IMR-90 (cell line): ENCODE data around the gene VWA8. TPM values are rescaled to one million over a fixed set of nuclear protein-coding genes. Genes with fewer than 3 reads are reported as not detected.
"Not testable (repeated sequence)": the region's sequence is repeated elsewhere in the genome, so short reads cannot be mapped to it uniquely, and the experiment has no call there.

ENCODE experiments used
- ATAC-seq: fragments of 200-7000 bp; cut with Tn5 transposase; 2 replicates; pipeline ENCODE4 v1.9.1; 2020; ENCODE audit warnings: low read depth, mild to moderate bottlenecking, moderate library complexity
- BruUV-seq: library from RNA; stranded (reverse); fragments of 400-500 nt; replicated peaks from 2 replicates; lab custom pipeline; 2021; lab: Mats Ljungman, UMichigan
- CTCF ChIA-PET: fragments of 300-600 bp; formaldehyde crosslinking; extraction: SDS; loops from one replicate; lab custom pipeline; 2021; ENCODE audit warnings: antibody characterized with exemption; lab: Yijun Ruan, JAX
- POLR2A ChIA-PET: fragments of 300-600 bp; sonication (Branson Sonifier 250); formaldehyde crosslinking; loops from one replicate; lab custom pipeline; 2022; ENCODE audit warnings: antibody characterized with exemption; ENCODE audit not compliant: unreplicated experiment; lab: Charles Lee
- DNase-seq: peaks from one replicate; pipeline ENCODE4 v3.0.0; 2013
- H2AFZ ChIP-seq: replicated peaks from 2 replicates; pipeline ENCODE3; 2013; ENCODE audit warnings: low read length, mild to moderate bottlenecking; ENCODE audit not compliant: poor library complexity
- H2AK5ac ChIP-seq: 2 replicates; pipeline ENCODE4 v1.6.1; 2013; ENCODE audit warnings: low read depth, low read length, inconsistent platforms
- H2AK9ac ChIP-seq: replicated peaks from 2 replicates; pipeline ENCODE3; 2013; ENCODE audit warnings: mild to moderate bottlenecking, low read depth, low read length, moderate library complexity; ENCODE audit not compliant: poor library complexity
- H2BK120ac ChIP-seq: 2 replicates; pipeline ENCODE4 v1.6.1; 2013; ENCODE audit warnings: low read depth, low read length, inconsistent platforms
- H2BK15ac ChIP-seq: 3 replicates; pipeline ENCODE4 v1.6.1; 2013; ENCODE audit warnings: low read depth, low read length, inconsistent platforms
- H2BK20ac ChIP-seq: 2 replicates; pipeline ENCODE4 v1.6.1; 2013; ENCODE audit warnings: low read depth, mild to moderate bottlenecking, inconsistent platforms, low read length, moderate library complexity
- H2BK5ac ChIP-seq: 2 replicates; pipeline ENCODE4 v1.6.1; 2013; ENCODE audit warnings: mild to moderate bottlenecking, low read depth, low read length, inconsistent platforms; ENCODE audit not compliant: poor library complexity, severe bottlenecking
- H3K14ac ChIP-seq: replicated peaks from 2 replicates; pipeline ENCODE4 v1.6.1; 2013; ENCODE audit warnings: low read depth, low read length, inconsistent platforms
- H3K18ac ChIP-seq: 2 replicates; pipeline ENCODE4 v1.6.1; 2013; ENCODE audit warnings: low read depth, low read length, control low read depth
- H3K23ac ChIP-seq: 2 replicates; pipeline ENCODE4 v1.6.1; 2013; ENCODE audit warnings: low read depth, low read length, inconsistent platforms
- H3K27ac ChIP-seq: 2 replicates; pipeline ENCODE4 v1.5.1; 2013; ENCODE audit warnings: mild to moderate bottlenecking, control low read depth, low read length; ENCODE audit not compliant: insufficient read depth
- H3K27me3 ChIP-seq: 2 replicates; pipeline ENCODE4 v1.6.1; 2013; ENCODE audit warnings: low read length; ENCODE audit not compliant: control insufficient read depth, insufficient read depth
- H3K36me3 ChIP-seq: 2 replicates; pipeline ENCODE4 v1.6.1; 2013; ENCODE audit warnings: low read length, mixed read lengths; ENCODE audit not compliant: control insufficient read depth, insufficient read depth
- H3K4ac ChIP-seq: 2 replicates; pipeline ENCODE4 v1.6.1; 2013; ENCODE audit warnings: low read depth, low read length, inconsistent platforms
- H3K4me1 ChIP-seq: 2 replicates; pipeline ENCODE4 v1.6.1; 2013; ENCODE audit warnings: low read length, mixed read lengths; ENCODE audit not compliant: control insufficient read depth, insufficient read depth
- H3K4me2 ChIP-seq: 2 replicates; pipeline ENCODE4 v1.6.1; 2013; ENCODE audit warnings: low read depth, mild to moderate bottlenecking, control low read depth, low read length, moderate library complexity
- H3K4me3 ChIP-seq: 2 replicates; pipeline ENCODE4 v1.5.1; 2013; ENCODE audit warnings: low read depth, mild to moderate bottlenecking, control low read depth, low read length, moderate library complexity; ENCODE audit not compliant: insufficient read depth
- H3K56ac ChIP-seq: 2 replicates; pipeline ENCODE4 v1.6.1; 2013; ENCODE audit warnings: low read length, inconsistent platforms; ENCODE audit not compliant: insufficient read depth; ENCODE audit errors: extremely low read depth
- H3K79me1 ChIP-seq, 2 experiments: 2 replicates each; pipeline ENCODE4 v1.6.1; 2013; ENCODE audit warnings: low read length in 2 of 2, inconsistent platforms in 1 of 2, low read depth in 1 of 2
- H3K9ac ChIP-seq: 2 replicates; pipeline ENCODE4 v1.6.1; 2013; ENCODE audit warnings: low read depth, low read length, control low read depth
- H3K9me1 ChIP-seq: 2 replicates; pipeline ENCODE4 v1.6.1; 2013; ENCODE audit warnings: low read length, inconsistent platforms; ENCODE audit not compliant: insufficient read depth
- H3K9me3 ChIP-seq: 2 replicates; pipeline ENCODE4 v1.6.1; 2013; ENCODE audit warnings: low read length; ENCODE audit not compliant: control insufficient read depth, insufficient read depth
- H4K20me1 ChIP-seq: 2 replicates; pipeline ENCODE4 v1.6.1; 2013; ENCODE audit warnings: low read length, inconsistent platforms; ENCODE audit not compliant: insufficient read depth
- H4K5ac ChIP-seq: 2 replicates; pipeline ENCODE4 v1.6.1; 2013; ENCODE audit warnings: mild to moderate bottlenecking, low read depth, low read length, control low read depth
- H4K8ac ChIP-seq, 2 experiments: 2 replicates each; pipeline ENCODE4 v1.6.1; 2013; ENCODE audit warnings: low read depth in 2 of 2, low read length in 2 of 2, control low read depth in 1 of 2, inconsistent platforms in 1 of 2
- H4K91ac ChIP-seq: 2 replicates; pipeline ENCODE4 v1.6.1; 2013; ENCODE audit warnings: low read depth, low read length, inconsistent platforms; ENCODE audit not compliant: insufficient read depth
- BHLHE40 ChIP-seq: fragments of 150-350 bp; IDR thresholded peaks from 2 replicates; pipeline ENCODE4 v1.6.1; 2016; ENCODE audit warnings: mild to moderate bottlenecking, low read depth, low read length
- CEBPB ChIP-seq: IDR thresholded peaks from 2 replicates; pipeline ENCODE4 v1.6.1; 2012; ENCODE audit warnings: low read depth, low read length, improper control_type of control experiment
- MXI1 ChIP-seq: IDR thresholded peaks from 2 replicates; pipeline ENCODE4 v1.6.1; 2012; ENCODE audit warnings: low read depth, mild to moderate bottlenecking, low read length, moderate library complexity, borderline replicate concordance
- RCOR1 ChIP-seq: IDR thresholded peaks from 2 replicates; pipeline ENCODE4 v1.6.1; 2012; ENCODE audit warnings: mild to moderate bottlenecking, low read length, improper control_type of control experiment; ENCODE audit not compliant: insufficient replicate concordance
- WGBS, 2 experiments: methylation state at CpG; one replicate each; pipeline versions ENCODE4 v1.1.5 to v1.1.7; 2013; ENCODE audit warnings: missing lambda C conversion rate in 2 of 2; ENCODE audit not compliant: insufficient read length in 1 of 2; ENCODE audit errors: extremely low coverage in 2 of 2; 5-methylcytosine and 5-hydroxymethylcytosine counted together
- dilution Hi-C: fragments of 300-500 bp; cut with HindIII; formaldehyde crosslinking; loops from one replicate; pipeline ENCODE4 v1.14.3; 2018; ENCODE audit warnings: low sequenced_read_pairs; ENCODE audit not compliant: unreplicated experiment
- in situ Hi-C: fragments of 300-500 bp; cut with MboI; formaldehyde crosslinking; loops from 3 replicates; pipeline ENCODE4 v1.14.3; 2019; ENCODE audit warnings: low sequenced_read_pairs, inconsistent platforms, mixed read lengths
- intact Hi-C: fragments of 100-400 bp; cut with micrococcal nuclease; formaldehyde crosslinking; loops from 2 replicates; pipeline ENCODE4 v1.10.0; 2022
- polyA plus RNA-seq, 3 experiments: library from polyadenylated mRNA; depleted of rRNA; stranded (reverse); fragments of >200 nt; gene quantifications; 2 replicates each; pipeline ENCODE4 v1.2.3, GENCODE V29; 2012; ENCODE audit warnings: low replicate concordance in 1 of 3
- total RNA-seq: library from RNA; depleted of rRNA; stranded (reverse); fragments of >200 nt; gene quantifications from 2 replicates; pipeline ENCODE4 v1.2.3, GENCODE V29; 2012

Gene VWA8
- total and polyA plus RNA-seq, 2 of the 4 experiments (the other 2 are of a cell fraction), result 5.9 to 18.3 TPM

- TF ChIP-seq RCOR1 (no peak), MXI1 (no peak), CEBPB (no peak)
Measured at GRCh38 chr13:41545432-41545707, 415.5 kb downstream of the VWA8 start (continued).

GRCh38 chr13:41543664-41544300 lies 417.1 kb downstream of the VWA8 start:
- H2BK15ac ChIP-seq, result no peak overlapping the region; the same call in 2 of the 3 replicates
- WGBS, 2 experiments, result 90% methylated on average over 2 of the region's 7 CpGs; no CpG with 5 or more reads in 1 of the 2 experiments
- in situ Hi-C loops, result no loop called here
- POLR2A ChIA-PET, result no interaction called here
- no peak overlapping the region for H3K4ac ChIP-seq
- H3K9me3 ChIP-seq, result peaks cover 3% of the 10 kb centered on the region; the same call in 1 of the 2 replicates
- H3K14ac ChIP-seq, result no peak overlapping the region; the same call in 1 of the 2 replicates
- H4K20me1 ChIP-seq, result no peaks in the 10 kb centered on the region; the same call in 1 of the 2 replicates
- no peak overlapping the region for H3K9ac ChIP-seq
- H3K79me1 ChIP-seq, result no peaks in the 10 kb centered on the region
- H2BK120ac ChIP-seq, result no peak overlapping the region
- no peak overlapping the region for H2AFZ ChIP-seq
- dilution Hi-C loops, result no loop called here
- intact Hi-C loops, result no loop called here
- H3K4me1 ChIP-seq, result peaks cover 12% of the 10 kb centered on the region
- CTCF ChIA-PET, result interaction anchor here (0.6 kb wide), 1 partner anchor 21 kb away, joined by 4 read pairs; no protein-coding TSS in a partner anchor
- no peak overlapping the region for H3K4me3 ChIP-seq
- no peak overlapping the region for H2BK5ac ChIP-seq
- no peak overlapping the region for H4K91ac ChIP-seq
- no peak overlapping the region for H3K4me2 ChIP-seq
- H4K5ac ChIP-seq, result no peak overlapping the region
- H2AK5ac ChIP-seq, result no peak overlapping the region
- H3K18ac ChIP-seq, result no peak overlapping the region
- TF ChIP-seq BHLHE40, result no peak
- DNase-seq (no peak), ATAC-seq (no peak)
- peak overlapping the region; percentile 23 for H2AK9ac ChIP-seq
- no peak overlapping the region for H3K23ac ChIP-seq
- no peaks in the 10 kb centered on the region for H3K36me3 ChIP-seq
- no peak overlapping the region for H4K8ac ChIP-seq
- no peak overlapping the region for H3K27ac ChIP-seq
- H3K56ac ChIP-seq, result no peak overlapping the region
- H3K9me1 ChIP-seq, result peaks cover 9% of the 10 kb centered on the region
- no peaks in the 10 kb centered on the region; the same call in 1 of the 2 replicates for H3K27me3 ChIP-seq
- H2BK20ac ChIP-seq, result no peak overlapping the region
- BruUV-seq, result no TSS peak

GRCh38 chr13:41542799-41543198 lies 418.1 kb downstream of the VWA8 start:
- H3K27me3 ChIP-seq, H3K9me1 ChIP-seq, H3K4me2 ChIP-seq, H2AFZ ChIP-seq, H2AK9ac ChIP-seq, H4K91ac ChIP-seq, H3K9me3 ChIP-seq, H2BK120ac ChIP-seq, H3K9ac ChIP-seq, H2AK5ac ChIP-seq, H2BK5ac ChIP-seq, H3K27ac ChIP-seq, H3K36me3 ChIP-seq, H2BK15ac ChIP-seq, BruUV-seq, H3K23ac ChIP-seq, H3K4ac ChIP-seq, DNase-seq, POLR2A ChIA-PET, H3K18ac ChIP-seq, H3K79me1 ChIP-seq, H4K8ac ChIP-seq, H3K4me3 ChIP-seq, H3K14ac ChIP-seq, intact Hi-C loops, dilution Hi-C loops, H4K20me1 ChIP-seq, in situ Hi-C loops, H2BK20ac ChIP-seq, ATAC-seq, CTCF ChIA-PET, H4K5ac ChIP-seq, H3K56ac ChIP-seq: not testable (repeated sequence)
- H3K4me1 ChIP-seq, result peaks cover 12% of the 10 kb centered on the region
- WGBS, 2 experiments, result no CpG with 5 or more reads among the region's 3 CpGs
